ENCODE results near the gene GLRA2.

DNA sequence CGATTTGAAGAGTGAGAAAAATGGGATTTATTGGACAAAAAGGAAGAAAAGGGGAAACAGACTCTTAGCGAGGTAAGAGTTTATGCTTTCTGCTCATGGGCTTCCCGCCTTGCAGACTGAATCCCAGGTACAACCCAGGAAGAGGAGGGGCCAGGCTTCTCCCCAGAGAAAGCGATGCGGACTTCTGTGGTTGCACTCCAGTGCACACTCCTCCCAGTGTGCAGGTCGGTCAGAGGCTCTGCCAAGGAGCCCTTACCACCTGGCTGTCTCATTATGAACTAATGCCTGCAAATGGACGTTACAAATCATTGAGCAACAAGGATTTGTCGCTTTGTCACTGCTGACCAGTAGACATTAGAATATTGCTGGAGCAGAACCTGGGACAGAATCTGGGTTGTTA, 39.9 kb upstream of the GLRA2 start:
- TF ChIP-seq, protein P1, sequence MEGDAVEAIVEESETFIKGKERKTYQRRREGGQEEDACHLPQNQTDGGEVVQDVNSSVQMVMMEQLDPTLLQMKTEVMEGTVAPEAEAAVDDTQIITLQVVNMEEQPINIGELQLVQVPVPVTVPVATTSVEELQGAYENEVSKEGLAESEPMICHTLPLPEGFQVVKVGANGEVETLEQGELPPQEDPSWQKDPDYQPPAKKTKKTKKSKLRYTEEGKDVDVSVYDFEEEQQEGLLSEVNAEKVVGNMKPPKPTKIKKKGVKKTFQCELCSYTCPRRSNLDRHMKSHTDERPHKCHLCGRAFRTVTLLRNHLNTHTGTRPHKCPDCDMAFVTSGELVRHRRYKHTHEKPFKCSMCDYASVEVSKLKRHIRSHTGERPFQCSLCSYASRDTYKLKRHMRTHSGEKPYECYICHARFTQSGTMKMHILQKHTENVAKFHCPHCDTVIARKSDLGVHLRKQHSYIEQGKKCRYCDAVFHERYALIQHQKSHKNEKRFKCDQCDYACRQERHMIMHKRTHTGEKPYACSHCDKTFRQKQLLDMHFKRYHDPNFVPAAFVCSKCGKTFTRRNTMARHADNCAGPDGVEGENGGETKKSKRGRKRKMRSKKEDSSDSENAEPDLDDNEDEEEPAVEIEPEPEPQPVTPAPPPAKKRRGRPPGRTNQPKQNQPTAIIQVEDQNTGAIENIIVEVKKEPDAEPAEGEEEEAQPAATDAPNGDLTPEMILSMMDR (IDR thresholded peaks at IDR 0.05; ENCODE audit: low read length), result no peak
- TF ChIP-seq EZH2phosphoT487 (IDR thresholded peaks at IDR 0.05; ENCODE audit: low read length), result no peak
